Breast epithelium (tissue), 4 donors: ENCODE measurements around the gene LENG9. TPM values are rescaled to one million over a fixed set of nuclear protein-coding genes. Genes with fewer than 3 reads are reported as not detected.
A peak's percentile ranks its signal among the peaks of the same experiment; 100 is the strongest.

Experiments used
- DNase-seq, 2 donors: peaks; one replicate each; pipeline ENCODE4 v3.0.0-alpha.2; 2019; ENCODE audit warnings: low spot score in 2 of 2
- H3K27ac ChIP-seq, 2 donors: fragments of 200-600 bp; sonication (generic) in 1 of 2; one replicate each; pipeline ENCODE4 v1.5.1; 2016 to 2019; ENCODE audit warnings: mild to moderate bottlenecking in 1 of 2
- H3K27me3 ChIP-seq, 2 donors: fragments of 200-600 bp; sonication (generic) in 1 of 2; one replicate each; pipeline versions ENCODE4 v1.5.1 to v1.6.0; 2017 to 2019; ENCODE audit warnings: control low read depth in 1 of 2, mild to moderate bottlenecking in 1 of 2
- H3K36me3 ChIP-seq: fragments of 200-600 bp; one replicate; pipeline ENCODE4 v1.5.1; 2019
- H3K4me1 ChIP-seq, 2 donors: fragments of 200-600 bp; sonication (generic); one replicate each; pipeline ENCODE4 v1.5.1; 2016 to 2019; ENCODE audit warnings: control low read depth in 1 of 2
- H3K4me3 ChIP-seq, 3 donors: fragments of 200-600 bp; sonication (generic); 1 replicate in 2 of 3; 2 replicates in 1 of 3; pipeline ENCODE4 v1.5.1; 2016 to 2019; ENCODE audit warnings: mild to moderate bottlenecking in 3 of 3, moderate library complexity in 2 of 3
- H3K9me3 ChIP-seq, 2 donors: fragments of 200-600 bp; sonication (generic) in 1 of 2; one replicate each; pipeline ENCODE4 v1.5.1; 2016 to 2019; ENCODE audit warnings: control low read depth in 1 of 2
- POLR2A ChIP-seq: fragments of 450-650 bp; IDR thresholded peaks from one replicate; pipeline ENCODE4 v1.6.1; 2016; ENCODE audit warnings: antibody characterized with exemption, mild to moderate bottlenecking, moderate library complexity
- POLR2AphosphoS5 ChIP-seq, 3 donors: sonication (generic); formaldehyde crosslinking; IDR thresholded peaks; one replicate each; pipeline ENCODE4 v1.6.1; 2017; ENCODE audit warnings: antibody characterized with exemption in 3 of 3
- intact Hi-C: fragments of 100-400 bp; cut with DNase I; formaldehyde crosslinking; loops from one replicate; pipeline ENCODE4 v1.15.1; 2023; ENCODE audit warnings: low total_unique reads
- total RNA-seq, 3 donors: library from RNA; depleted of rRNA; stranded (reverse); fragments of >200 nt; gene quantifications; one replicate each; pipeline ENCODE4 v1.1.0, GENCODE V29; 2016
- TF ChIP-seq, protein P1 (sequence below), 3 donors: fragments of 450-650 bp; IDR thresholded peaks; one replicate each; pipeline ENCODE4 v1.5.1; 2016 to 2017; ENCODE audit warnings: antibody characterized with exemption in 3 of 3, mild to moderate bottlenecking in 3 of 3, moderate library complexity in 3 of 3

LENG9 gene
- total RNA-seq, 3 donors from 2014 or later, result 4.5 to 8.2 (median 4.8) TPM

GRCh38 chr19:54451997-54452396, 11.6 kb downstream of the LENG9 start:
- TF ChIP-seq, protein P1, sequence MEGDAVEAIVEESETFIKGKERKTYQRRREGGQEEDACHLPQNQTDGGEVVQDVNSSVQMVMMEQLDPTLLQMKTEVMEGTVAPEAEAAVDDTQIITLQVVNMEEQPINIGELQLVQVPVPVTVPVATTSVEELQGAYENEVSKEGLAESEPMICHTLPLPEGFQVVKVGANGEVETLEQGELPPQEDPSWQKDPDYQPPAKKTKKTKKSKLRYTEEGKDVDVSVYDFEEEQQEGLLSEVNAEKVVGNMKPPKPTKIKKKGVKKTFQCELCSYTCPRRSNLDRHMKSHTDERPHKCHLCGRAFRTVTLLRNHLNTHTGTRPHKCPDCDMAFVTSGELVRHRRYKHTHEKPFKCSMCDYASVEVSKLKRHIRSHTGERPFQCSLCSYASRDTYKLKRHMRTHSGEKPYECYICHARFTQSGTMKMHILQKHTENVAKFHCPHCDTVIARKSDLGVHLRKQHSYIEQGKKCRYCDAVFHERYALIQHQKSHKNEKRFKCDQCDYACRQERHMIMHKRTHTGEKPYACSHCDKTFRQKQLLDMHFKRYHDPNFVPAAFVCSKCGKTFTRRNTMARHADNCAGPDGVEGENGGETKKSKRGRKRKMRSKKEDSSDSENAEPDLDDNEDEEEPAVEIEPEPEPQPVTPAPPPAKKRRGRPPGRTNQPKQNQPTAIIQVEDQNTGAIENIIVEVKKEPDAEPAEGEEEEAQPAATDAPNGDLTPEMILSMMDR (IDR thresholded peaks at IDR 0.05), result no peak
- TF ChIP-seq POLR2A (no peak), POLR2AphosphoS5 (IDR thresholded peaks at IDR 0.05) (no peak)
- intact Hi-C loops, result no loop called here
- no peak overlapping the region for H3K27ac ChIP-seq
- H3K4me1 ChIP-seq, result peaks cover 4 to 15% of the 10 kb centered on the region in 2 donors
- H3K36me3 ChIP-seq, result peaks cover 30% of the 10 kb centered on the region
- H3K27me3 ChIP-seq, result no peaks in the 10 kb centered on the region
- no peak overlapping the region for H3K4me3 ChIP-seq
- no peak for DNase-seq
- no peaks in the 10 kb centered on the region for H3K9me3 ChIP-seq

DNA sequence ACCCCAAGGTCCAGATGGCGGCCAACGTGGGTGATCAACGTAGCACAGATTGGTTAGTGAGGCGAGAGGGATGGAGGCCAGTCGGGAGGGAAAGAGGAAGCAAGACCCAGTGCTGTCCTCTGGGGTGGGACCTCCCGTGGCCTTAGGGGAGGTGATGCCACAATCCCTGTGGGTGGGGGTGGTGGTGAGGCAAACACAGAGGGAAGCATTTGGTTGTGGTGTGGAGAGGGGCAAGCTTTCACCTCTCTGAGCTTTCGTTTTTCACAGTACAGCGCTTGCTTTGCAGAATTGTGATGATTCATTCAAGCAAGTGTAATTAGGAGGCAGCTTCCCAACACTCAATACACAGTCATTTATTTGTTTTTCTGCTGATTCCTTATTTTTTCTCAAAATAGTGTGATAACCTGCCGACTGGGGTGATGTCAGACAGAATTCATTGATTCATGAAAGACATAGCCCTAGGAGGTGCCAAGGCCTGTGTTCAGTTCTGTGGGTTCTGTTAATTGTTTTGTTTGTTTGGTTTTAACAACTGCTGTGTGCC, 12.2 kb downstream of the LENG9 start:
- Histone ChIP-seq H3K4me1 (peaks cover 4 to 17% of the 10 kb centered on the region in 2 donors), H3K36me3 (peaks cover 24% of the 10 kb centered on the region), H3K9me3 (no peaks in the 10 kb centered on the region), H3K27me3 (no peaks in the 10 kb centered on the region), H3K27ac (peak overlapping the region in 1 of 2 donors; percentile 40), H3K4me3 (no peak overlapping the region)
- intact Hi-C loops, result no loop called here
- DNase-seq, result no peak
- TF ChIP-seq, protein P1 (IDR thresholded peaks at IDR 0.05), result no peak
- TF ChIP-seq POLR2AphosphoS5 (IDR thresholded peaks at IDR 0.05) (no peak), POLR2A (no peak)

DNA sequence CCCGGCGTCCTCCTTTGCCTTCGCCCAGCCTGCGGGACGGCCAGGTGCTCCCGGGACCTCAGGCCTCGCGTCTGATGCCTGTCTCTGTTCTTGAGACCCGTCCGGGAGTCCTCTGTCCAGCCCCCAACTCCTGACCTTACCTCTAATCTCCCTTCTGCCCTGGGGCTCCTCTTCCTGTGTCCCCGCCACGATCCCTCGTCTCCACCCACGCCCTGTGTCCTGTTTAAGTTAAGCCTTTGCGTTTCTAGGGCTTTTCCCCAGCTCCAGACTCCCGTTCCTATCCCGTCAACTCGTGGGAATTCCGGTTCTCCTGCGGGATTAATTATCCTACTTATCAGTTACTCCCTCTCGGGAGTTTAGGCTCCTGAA, 13.9 kb downstream of the LENG9 start:
- H3K27ac ChIP-seq, result peak overlapping the region; percentile 97
- no peak for TF ChIP-seq POLR2A
- TF ChIP-seq, protein P1 (IDR thresholded peaks at IDR 0.05), result no peak
- TF ChIP-seq POLR2AphosphoS5 (IDR thresholded peaks at IDR 0.05), result no peak
- peaks cover 4 to 17% of the 10 kb centered on the region in 2 donors for H3K4me1 ChIP-seq
- intact Hi-C loops, result no loop called here
- H3K4me3 ChIP-seq, result peak overlapping the region; percentile 76 to 96 (median 94)
- DNase-seq, result no peak
- no peaks in the 10 kb centered on the region for H3K9me3 ChIP-seq
- H3K36me3 ChIP-seq, result peaks cover 7% of the 10 kb centered on the region
- H3K27me3 ChIP-seq, result no peaks in the 10 kb centered on the region

- Histone ChIP-seq H3K27ac (peak within 1 kb of the TSS; percentile 97), H3K9me3 (no peaks in the 10 kb centered on the region), H3K4me1 (peaks cover 4 to 17% of the 10 kb centered on the region in 2 donors), H3K36me3 (peaks cover 7% of the 10 kb centered on the region), H3K27me3 (no peaks in the 10 kb centered on the region), H3K4me3 (peak within 1 kb of the TSS; percentile 76 to 96 (median 94))
- intact Hi-C loops, result no loop called here
- TF ChIP-seq POLR2AphosphoS5 (IDR thresholded peaks at IDR 0.05), result peak; percentile 98 to 99 (median 99)
- TF ChIP-seq, protein P1 (IDR thresholded peaks at IDR 0.05), result peak in 1 of 3 donors; percentile 1
- TF ChIP-seq POLR2A, result peak; percentile 97
- DNase-seq, result peak; percentile 98
These were observed 14.5 kb downstream of the LENG9 start, which contains the start of gene LENG8 for GRCh38 chr19:54448774-54449700. LENG8 (plus strand) TSS chr19:54449199; CDS start chr19:54451345, 2,146 bp downstream.
